CD14-positive monocyte (primary cell): Measurements from ENCODE around the gene ITGAL. TPM values are rescaled to one million over a fixed set of nuclear protein-coding genes. Genes with fewer than 3 reads are reported as not detected.
"Not testable (repeated sequence)": the region's sequence is repeated elsewhere in the genome, so short reads cannot be mapped to it uniquely, and the experiment has no call there.

Experiments
- DNase-seq, 3 donors: peaks; one replicate each; pipeline ENCODE4 v3.0.0-alpha.2; 2011 to 2022
- H2AFZ ChIP-seq: 2 replicates; pipeline ENCODE4 v1.6.0; 2012; ENCODE audit warnings: mild to moderate bottlenecking, low read depth, low read length, inconsistent platforms; ENCODE audit not compliant: insufficient read depth, poor library complexity, severe bottlenecking
- H3K27ac ChIP-seq, 2 donors: 1 replicate in 1 of 2; 2 replicates in 1 of 2; pipeline ENCODE4 v1.5.1; 2012 to 2013; ENCODE audit warnings: low read length in 2 of 2, control low read depth in 1 of 2, inconsistent platforms in 1 of 2, low read depth in 1 of 2, mild to moderate bottlenecking in 1 of 2
- H3K27me3 ChIP-seq, 2 donors: one replicate each; pipeline versions ENCODE4 v1.6.0 to v1.6.1; 2011 to 2013; ENCODE audit warnings: low read length in 2 of 2; ENCODE audit not compliant: control insufficient read depth in 2 of 2, insufficient read depth in 2 of 2
- H3K36me3 ChIP-seq, 2 donors: replicated peaks in 1 of 2; 1 replicate in 1 of 2; 2 replicates in 1 of 2; pipeline versions ENCODE4 v1.5.1 to v1.6.1; 2012 to 2013; ENCODE audit warnings: low read length in 2 of 2, control low read depth in 1 of 2, inconsistent platforms in 1 of 2, mild to moderate bottlenecking in 1 of 2; ENCODE audit not compliant: insufficient read depth in 2 of 2, control insufficient read depth in 1 of 2
- H3K4me1 ChIP-seq, 2 donors: 1 replicate in 1 of 2; 2 replicates in 1 of 2; pipeline versions ENCODE4 v1.5.1 to v1.6.1; 2012 to 2013; ENCODE audit warnings: low read length in 2 of 2, control low read depth in 1 of 2, inconsistent platforms in 1 of 2, mild to moderate bottlenecking in 1 of 2, moderate library complexity in 1 of 2; ENCODE audit not compliant: insufficient read depth in 2 of 2, control insufficient read depth in 1 of 2
- H3K4me2 ChIP-seq: replicated peaks from 2 replicates; pipeline ENCODE3; 2012; ENCODE audit warnings: low read length, moderate library complexity, mild to moderate bottlenecking; ENCODE audit not compliant: poor library complexity, severe bottlenecking; ENCODE audit errors: extremely low read depth
- H3K4me3 ChIP-seq, 3 experiments: fragments of 200-600 bp in 1 of 3; sonication (generic) in 1 of 3; replicated peaks in 1 of 3; 1 replicate in 2 of 3; 2 replicates in 1 of 3; pipeline ENCODE4 v1.5.1; 2011 to 2013; ENCODE audit warnings: low read length in 3 of 3, mild to moderate bottlenecking in 3 of 3, control low read depth in 2 of 3, low read depth in 2 of 3, inconsistent platforms in 1 of 3, moderate library complexity in 1 of 3
- H3K79me2 ChIP-seq: 2 replicates; pipeline ENCODE4 v1.6.0; 2012; ENCODE audit warnings: mild to moderate bottlenecking, control low read depth, inconsistent platforms, low read length, moderate library complexity; ENCODE audit not compliant: insufficient read depth
- H3K9ac ChIP-seq: 2 replicates; pipeline ENCODE4 v1.6.0; 2017; ENCODE audit warnings: low read length, mild to moderate bottlenecking; ENCODE audit not compliant: insufficient read depth, poor library complexity, severe bottlenecking
- H3K9me3 ChIP-seq, 2 donors: replicated peaks in 1 of 2; 1 replicate in 1 of 2; 2 replicates in 1 of 2; pipeline versions ENCODE4 v1.5.1 to v1.6.1; 2012 to 2013; ENCODE audit warnings: low read length in 2 of 2, control low read depth in 1 of 2; ENCODE audit not compliant: control insufficient read depth in 1 of 2, insufficient read depth in 1 of 2
- H4K20me1 ChIP-seq: 2 replicates; pipeline ENCODE4 v1.6.0; 2012; ENCODE audit warnings: mild to moderate bottlenecking, low read length, control low read depth, moderate library complexity; ENCODE audit not compliant: insufficient read depth
- H3K27ac Mint-ChIP-seq, 7 donors: one replicate each; pipeline ENCODE4 v1.8.0; 2020; ENCODE audit warnings: mild to moderate bottlenecking in 7 of 7, mixed read lengths in 7 of 7, moderate library complexity in 6 of 7, inconsistent platforms in 2 of 7
- H3K27me3 Mint-ChIP-seq, 3 donors: one replicate each; pipeline ENCODE4 v1.8.0; 2021 to 2022; ENCODE audit warnings: low read depth in 3 of 3, mild to moderate bottlenecking in 3 of 3, mixed read lengths in 3 of 3, moderate library complexity in 3 of 3, inconsistent platforms in 1 of 3
- H3K36me3 Mint-ChIP-seq, 2 donors: one replicate each; pipeline ENCODE4 v1.8.0; 2020; ENCODE audit warnings: mixed read lengths in 2 of 2, inconsistent platforms in 1 of 2, mild to moderate bottlenecking in 1 of 2
- H3K4me1 Mint-ChIP-seq: one replicate; pipeline ENCODE4 v1.8.0; 2020; ENCODE audit warnings: mild to moderate bottlenecking, mixed read lengths
- H3K4me3 Mint-ChIP-seq, 2 donors: one replicate each; pipeline ENCODE4 v1.8.0; 2020; ENCODE audit warnings: mild to moderate bottlenecking in 2 of 2, mixed read lengths in 2 of 2, moderate library complexity in 1 of 2
- H3K9me3 Mint-ChIP-seq, 7 donors: one replicate each; pipeline ENCODE4 v1.8.0; 2020 to 2022; ENCODE audit warnings: mixed read lengths in 7 of 7, mild to moderate bottlenecking in 6 of 7, moderate library complexity in 6 of 7, inconsistent platforms in 2 of 7
- WGBS: methylation state at CpG from one replicate; pipeline ENCODE4 v1.1.5; 2013; ENCODE audit warnings: missing lambda C conversion rate; ENCODE audit not compliant: insufficient coverage; 5-methylcytosine and 5-hydroxymethylcytosine counted together
- intact Hi-C, 2 donors: fragments of 100-400 bp; cut with micrococcal nuclease; formaldehyde crosslinking; loops; one replicate each; pipeline versions ENCODE4 v1.15.0 to v1.15.1; 2023
- polyA plus RNA-seq, 3 donors: library from polyadenylated mRNA; depleted of rRNA in 1 of 3; unstranded in 2 of 3; stranded (reverse) in 1 of 3; fragments of 300-500 nt in 2 of 3; fragments of >200 nt in 1 of 3; fragmentation: Illumina TruSeq in 2 of 3; gene quantifications; 1 replicate in 2 of 3; 2 replicates in 1 of 3; pipeline ENCODE4 v1.2.3, GENCODE V29; 2012 to 2021
- TF ChIP-seq, protein P1 (sequence below): fragments of 200-600 bp; IDR thresholded peaks from one replicate; pipeline ENCODE4 v1.8.0; 2022; ENCODE audit warnings: antibody characterized with exemption, mild to moderate bottlenecking

Gene ITGAL
- polyA plus RNA-seq, 3 donors: 56.8 to 474 (median 109) TPM

DNA sequence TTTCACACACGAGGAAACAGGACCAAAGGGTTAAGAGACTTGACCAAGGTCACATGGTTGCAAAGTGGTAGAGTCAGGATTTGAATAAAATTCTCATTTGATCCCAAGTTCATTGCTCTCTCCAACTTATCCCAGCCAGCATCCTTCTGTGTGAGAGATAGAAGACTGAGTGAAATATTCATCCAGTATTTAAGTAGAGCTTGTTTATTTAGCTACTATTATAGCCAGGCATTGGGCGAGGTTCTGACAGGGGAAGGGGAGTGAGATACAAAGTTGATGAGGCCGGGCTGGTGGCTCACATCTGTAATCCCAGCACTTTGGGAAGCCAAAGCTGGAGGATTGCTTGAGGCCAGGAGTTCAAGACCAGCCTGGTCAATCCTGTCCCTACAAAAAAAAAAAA lies 4.4 kb downstream of the ITGAL start:
- peaks cover 91% of the 10 kb centered on the region for H3K79me2 ChIP-seq
- no peak overlapping the region for H3K4me2 ChIP-seq
- Mint-ChIP-seq H3K27ac (peak overlapping the region in 4 of 7 donors; percentile 2 to 80 (median 42)), H3K4me1 (peaks cover 66% of the 10 kb centered on the region), H3K9me3 (peaks cover 0 to 3% (median 0%) of the 10 kb centered on the region in 7 donors), H3K4me3 (no peak overlapping the region), H3K36me3 (peaks cover 52 to 71% of the 10 kb centered on the region in 2 donors), H3K27me3 (no peaks in the 10 kb centered on the region)
- peak overlapping the region; percentile 5 to 61 for H3K27ac ChIP-seq
- H3K36me3 ChIP-seq: peaks cover 59 to 75% of the 10 kb centered on the region in 2 donors
- peaks cover 43 to 74% of the 10 kb centered on the region in 2 donors for H3K4me1 ChIP-seq
- no peak overlapping the region for H2AFZ ChIP-seq
- intact Hi-C loops: no loop called here
- no peaks in the 10 kb centered on the region for H3K9me3 ChIP-seq
- H3K4me3 ChIP-seq: no peak overlapping the region
- no peak for DNase-seq
- H3K27me3 ChIP-seq: no peaks in the 10 kb centered on the region
- TF ChIP-seq, protein P1, sequence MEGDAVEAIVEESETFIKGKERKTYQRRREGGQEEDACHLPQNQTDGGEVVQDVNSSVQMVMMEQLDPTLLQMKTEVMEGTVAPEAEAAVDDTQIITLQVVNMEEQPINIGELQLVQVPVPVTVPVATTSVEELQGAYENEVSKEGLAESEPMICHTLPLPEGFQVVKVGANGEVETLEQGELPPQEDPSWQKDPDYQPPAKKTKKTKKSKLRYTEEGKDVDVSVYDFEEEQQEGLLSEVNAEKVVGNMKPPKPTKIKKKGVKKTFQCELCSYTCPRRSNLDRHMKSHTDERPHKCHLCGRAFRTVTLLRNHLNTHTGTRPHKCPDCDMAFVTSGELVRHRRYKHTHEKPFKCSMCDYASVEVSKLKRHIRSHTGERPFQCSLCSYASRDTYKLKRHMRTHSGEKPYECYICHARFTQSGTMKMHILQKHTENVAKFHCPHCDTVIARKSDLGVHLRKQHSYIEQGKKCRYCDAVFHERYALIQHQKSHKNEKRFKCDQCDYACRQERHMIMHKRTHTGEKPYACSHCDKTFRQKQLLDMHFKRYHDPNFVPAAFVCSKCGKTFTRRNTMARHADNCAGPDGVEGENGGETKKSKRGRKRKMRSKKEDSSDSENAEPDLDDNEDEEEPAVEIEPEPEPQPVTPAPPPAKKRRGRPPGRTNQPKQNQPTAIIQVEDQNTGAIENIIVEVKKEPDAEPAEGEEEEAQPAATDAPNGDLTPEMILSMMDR: no peak
- peaks cover 88% of the 10 kb centered on the region for H4K20me1 ChIP-seq
- WGBS: 100% methylated on average over 2 of the region's 3 CpGs
- H3K9ac ChIP-seq: no peak overlapping the region

DNA sequence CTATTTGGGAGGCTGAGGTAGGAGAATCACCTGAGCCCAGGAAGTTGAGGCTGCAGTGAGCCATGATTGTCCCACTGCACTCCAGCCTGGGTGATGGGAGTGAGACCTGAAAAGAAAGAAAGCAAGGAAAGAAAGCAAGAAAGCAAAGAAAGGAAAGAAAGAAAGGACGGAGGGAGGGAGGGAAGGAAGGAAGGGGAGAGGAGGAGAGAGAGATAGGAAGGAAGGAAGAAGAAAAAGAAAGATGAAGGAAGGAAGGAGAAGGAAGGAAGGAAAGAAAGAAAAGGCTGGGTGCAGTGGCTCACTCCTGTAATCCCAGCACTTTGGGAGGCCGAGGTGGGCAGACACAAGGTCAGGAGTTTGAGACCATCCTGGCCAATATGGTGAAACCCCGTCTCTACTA lies 5.2 kb downstream of the ITGAL start:
- H2AFZ ChIP-seq, intact Hi-C loops, DNase-seq, H3K9me3 Mint-ChIP-seq, H3K4me3 Mint-ChIP-seq, H3K4me3 ChIP-seq, H3K9me3 ChIP-seq, H3K27me3 ChIP-seq, H3K9ac ChIP-seq, H3K27me3 Mint-ChIP-seq, H3K4me2 ChIP-seq: not testable (repeated sequence)
- peaks cover 95% of the 10 kb centered on the region for H4K20me1 ChIP-seq
- Mint-ChIP-seq H3K36me3 (peaks cover 59 to 79% of the 10 kb centered on the region in 2 donors), H3K4me1 (peaks cover 59% of the 10 kb centered on the region), H3K27ac (peak overlapping the region in 6 of 7 donors; percentile 4 to 80 (median 42))
- H3K36me3 ChIP-seq: peaks cover 67 to 83% of the 10 kb centered on the region in 2 donors
- peaks cover 91% of the 10 kb centered on the region for H3K79me2 ChIP-seq
- H3K27ac ChIP-seq: peak overlapping the region in 1 of 2 donors; percentile 61
- WGBS: 92% methylated on average over 2 of the region's 3 CpGs
- H3K4me1 ChIP-seq: peaks cover 39 to 66% of the 10 kb centered on the region in 2 donors
